HG02763 (cell line): ENCODE data around the gene ARHGAP8.

ENCODE experiments used
- ATAC-seq: cut with Tn5 transposase; IDR thresholded peaks from one replicate; pipeline ENCODE4 v1.9.1; 2021; ENCODE audit warnings: mild to moderate bottlenecking, moderate library complexity; ENCODE audit not compliant: unreplicated experiment

The ARHGAP8 gene

GRCh38 chr22:44823806-44824205, 71.4 kb downstream of the ARHGAP8 start:
- ATAC-seq: no peak

- ATAC-seq: no peak
Measured at GRCh38 chr22:44824271-44824670, 71.9 kb downstream of the ARHGAP8 start.

GRCh38 chr22:44825310-44826150, 73.2 kb downstream of the ARHGAP8 start:
- ATAC-seq: no peak

- no peak for ATAC-seq
Measured at GRCh38 chr22:44827666-44828190, 75.4 kb downstream of the ARHGAP8 start.

DNA sequence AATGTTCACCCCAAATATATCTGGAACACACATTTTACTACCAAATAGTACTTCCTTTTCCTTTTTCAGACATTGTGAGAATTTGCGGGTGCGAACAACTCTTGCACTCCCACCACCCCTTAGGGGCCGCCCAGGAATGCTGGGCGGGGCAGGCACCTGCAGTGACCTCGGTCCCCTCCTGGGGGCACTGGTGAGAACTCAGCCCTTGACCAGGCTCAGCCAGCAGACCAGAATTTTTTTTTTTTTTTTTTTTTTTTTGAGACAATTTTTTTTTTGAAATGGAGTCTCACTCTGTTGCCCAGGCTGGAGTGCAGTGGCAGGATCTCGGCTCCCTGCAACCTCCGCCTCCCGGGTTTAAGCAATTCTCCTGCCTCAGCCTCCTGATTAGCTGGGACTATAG, 75.8 kb downstream of the ARHGAP8 start:
- ATAC-seq: no peak

- no peak for ATAC-seq
Measured at GRCh38 chr22:44831885-44832284, 79.5 kb downstream of the ARHGAP8 start.

GRCh38 chr22:44834065-44834464, 81.7 kb downstream of the ARHGAP8 start:
- ATAC-seq: no peak

DNA sequence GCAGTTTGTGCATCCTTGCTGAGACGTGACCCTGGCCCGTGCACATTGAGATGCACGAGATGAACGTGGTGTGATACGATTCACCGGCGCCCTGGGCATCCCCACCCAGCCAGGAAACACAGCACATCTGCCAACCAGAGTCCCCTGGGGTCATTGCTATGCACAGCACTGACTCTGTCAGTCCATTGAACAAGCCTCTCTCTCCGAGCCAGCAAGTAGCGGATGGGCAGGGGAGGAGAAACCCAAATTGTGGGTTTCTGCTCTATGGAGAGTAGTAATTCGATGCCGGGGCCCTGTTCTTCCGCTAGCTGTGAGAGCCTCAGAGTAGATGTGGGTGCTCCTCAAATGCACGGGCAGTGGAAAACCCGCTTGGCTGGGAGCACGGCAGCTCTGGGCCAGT, 85.1 kb downstream of the ARHGAP8 start:
- ATAC-seq: no peak

DNA sequence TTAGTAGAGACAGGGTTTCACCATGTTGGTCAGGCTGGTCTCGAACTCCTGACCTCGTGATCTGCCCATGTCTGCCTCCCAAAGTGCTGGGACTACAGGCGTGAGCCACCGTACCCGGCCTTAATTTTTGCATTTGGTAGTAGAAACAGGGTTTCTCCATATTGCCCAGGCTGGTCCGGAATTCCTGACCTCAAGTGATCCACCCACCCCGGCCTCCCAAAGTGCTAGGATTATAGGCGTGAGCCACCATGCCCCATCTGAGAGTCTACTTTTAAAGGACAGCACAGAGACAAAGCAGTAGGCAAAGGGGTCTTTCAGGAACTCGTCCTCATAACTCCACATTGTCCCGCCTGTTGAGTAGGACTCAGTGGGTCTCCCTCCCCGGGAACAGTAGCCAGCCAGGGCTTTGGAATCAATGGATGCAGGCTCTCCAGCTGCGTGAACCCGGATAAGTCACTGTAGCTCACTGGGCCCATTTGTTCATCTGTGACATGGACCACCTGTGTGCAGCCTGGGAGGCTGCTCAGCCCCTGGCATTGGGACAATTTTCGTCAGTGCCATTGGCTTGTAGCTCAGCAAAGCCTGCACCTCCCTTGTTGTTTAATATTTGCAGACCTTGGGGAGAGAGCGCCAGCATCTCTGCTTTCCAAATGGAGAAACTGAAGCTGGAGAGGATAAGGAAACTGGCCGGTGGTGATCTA, 86.1 kb downstream of the ARHGAP8 start:
- ATAC-seq: no peak

- ATAC-seq: no peak
Measured at GRCh38 chr22:44839061-44839460, 86.7 kb downstream of the ARHGAP8 start.

GRCh38 chr22:44839721-44840120, 87.3 kb downstream of the ARHGAP8 start:
- no peak for ATAC-seq

DNA sequence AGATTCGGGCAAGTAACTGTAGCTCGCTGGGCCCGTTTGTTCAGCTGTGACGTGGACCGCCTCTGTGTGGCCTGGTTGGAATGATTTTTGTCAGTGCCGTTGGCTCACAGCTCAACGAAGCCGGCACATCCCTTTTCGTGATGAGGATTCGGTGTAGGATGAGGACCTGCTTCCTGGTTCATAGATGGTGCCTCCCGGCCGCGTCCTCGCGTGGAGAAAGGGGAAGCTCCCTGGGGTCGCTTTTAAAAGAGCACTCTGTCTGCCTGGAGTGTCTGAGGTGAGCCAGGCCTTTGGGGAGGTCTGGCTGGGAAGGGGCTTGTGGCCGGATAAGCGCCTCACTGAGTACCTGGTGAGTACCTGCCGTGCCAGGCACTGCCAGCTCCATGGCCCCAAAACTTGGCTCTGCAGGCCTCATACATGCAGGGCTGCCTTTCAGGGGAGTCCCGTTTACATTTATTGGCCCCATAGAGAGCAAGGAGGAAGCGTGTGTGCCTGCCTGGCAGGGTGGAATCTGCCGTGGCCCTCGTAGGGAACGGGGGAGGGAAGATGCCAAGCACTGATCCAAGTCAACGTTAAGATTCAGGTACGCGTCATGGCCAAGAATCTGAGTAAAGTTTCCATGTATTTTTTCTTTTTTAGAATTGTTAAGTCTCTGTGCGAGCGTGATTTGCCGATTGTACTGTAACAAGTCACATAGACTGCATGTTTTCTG, 88.4 kb downstream of the ARHGAP8 start:
- ATAC-seq: no peak

- ATAC-seq: no peak
Measured at GRCh38 chr22:44842417-44842816, 90.0 kb downstream of the ARHGAP8 start.

DNA sequence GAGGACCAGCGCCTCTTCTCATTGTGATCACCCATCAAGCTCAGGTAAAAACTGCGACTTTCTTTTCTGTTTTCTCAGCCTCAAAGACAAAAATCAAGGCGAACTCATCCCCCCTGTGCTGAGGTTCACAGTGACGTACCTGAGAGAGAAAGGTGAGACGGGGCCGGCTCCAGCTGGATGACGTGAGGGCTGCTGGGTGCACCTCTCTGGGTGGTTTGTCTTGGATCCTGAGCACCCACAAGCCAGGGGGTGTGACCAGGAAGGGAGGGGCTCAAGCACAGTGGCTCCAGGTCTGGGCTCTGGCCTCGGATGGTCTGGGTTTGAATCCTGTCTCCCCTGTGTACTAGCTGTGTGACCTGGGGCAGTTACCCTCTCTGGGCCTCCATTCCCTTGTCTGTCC, 92.8 kb downstream of the ARHGAP8 start:
- ATAC-seq: no peak

DNA sequence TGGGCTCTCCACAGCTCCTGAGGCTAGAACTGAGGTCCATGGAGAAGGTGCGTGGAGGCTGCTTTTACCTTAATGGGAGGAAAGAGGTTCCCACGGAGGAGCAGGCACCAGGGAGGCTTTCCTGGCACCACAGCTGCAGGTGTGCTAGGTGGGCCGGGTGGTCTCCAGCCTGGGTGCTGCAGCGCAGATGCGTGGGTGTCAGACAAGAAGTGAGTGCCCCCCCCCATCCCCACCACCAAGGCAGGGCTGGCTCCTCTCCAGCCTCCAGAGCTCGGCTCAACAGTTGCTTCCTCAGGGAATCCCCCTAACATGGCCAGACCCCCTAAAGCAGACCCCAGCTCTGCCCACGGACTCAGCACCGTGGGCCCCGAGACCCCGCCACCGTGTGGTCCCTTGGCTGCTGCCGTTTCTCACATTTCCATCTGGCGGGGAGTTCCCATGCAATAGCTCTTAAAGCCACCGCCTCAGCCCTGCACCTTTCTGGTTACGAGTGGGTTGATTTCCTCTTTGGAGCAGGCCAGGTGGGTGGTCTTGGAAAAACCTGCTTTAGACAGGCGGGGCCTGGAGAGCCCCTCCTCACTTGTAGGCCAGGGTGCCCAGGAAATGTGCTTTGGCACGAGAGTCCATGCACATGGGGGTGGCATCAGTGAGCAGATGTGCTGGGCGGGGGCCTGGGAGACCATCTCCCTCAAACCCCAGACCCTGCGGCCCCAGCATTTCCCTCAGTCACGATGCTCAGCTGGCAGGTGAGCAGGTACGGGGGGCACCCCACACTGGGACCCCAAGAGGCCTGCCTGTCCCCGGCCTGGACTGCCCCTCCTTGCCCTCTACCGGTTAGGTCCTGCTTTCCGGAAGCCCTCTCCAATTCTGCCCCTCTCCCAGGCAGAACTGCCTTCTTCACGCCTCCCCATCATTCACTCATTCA, 93.7 kb downstream of the ARHGAP8 start:
- no peak for ATAC-seq

- ATAC-seq: no peak
Measured at GRCh38 chr22:44846726-44847275, 94.4 kb downstream of the ARHGAP8 start.

- no peak for ATAC-seq
Measured at GRCh38 chr22:44847380-44847779, 95.0 kb downstream of the ARHGAP8 start.

GRCh38 chr22:44847892-44848291, 95.5 kb downstream of the ARHGAP8 start:
- no peak for ATAC-seq

GRCh38 chr22:44848296-44848741, 95.9 kb downstream of the ARHGAP8 start:
- no peak for ATAC-seq
